Measurements from ENCODE around the gene ORAI3. TPM values are rescaled to one million over a fixed set of nuclear protein-coding genes. Genes with fewer than 3 reads are reported as not detected.
A peak's percentile ranks its signal among the peaks of the same experiment; 100 is the strongest.

ORAI3 gene
- total and polyA plus RNA-seq, 4 donors: 10.4 to 28.0 (median 14.7) TPM

DNA sequence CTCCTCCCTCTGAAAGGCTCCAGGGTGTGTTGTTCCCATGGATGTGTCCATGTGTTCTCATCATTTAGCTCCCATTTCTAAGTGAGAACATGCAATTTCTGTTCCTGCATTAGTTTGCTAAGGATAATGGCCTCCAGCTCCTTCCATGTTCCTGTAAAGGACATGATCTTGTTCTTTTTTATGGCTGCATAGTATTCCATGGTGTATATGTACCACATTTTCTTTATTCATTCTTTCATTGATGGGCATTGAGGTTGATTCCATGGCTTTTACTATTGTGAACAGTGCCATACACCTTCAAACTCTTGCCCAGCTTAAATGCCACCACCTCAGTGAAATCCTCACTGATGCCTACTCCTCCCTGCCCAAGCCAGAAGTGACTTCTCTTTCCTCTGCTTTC lies 4.5 kb upstream of the ORAI3 start:
- H3K27ac ChIP-seq (ENCODE audit: low read depth, low read length): no peak overlapping the region
- peaks cover 29% of the 10 kb centered on the region for H3K4me1 ChIP-seq (ENCODE audit: control insufficient read depth, insufficient read depth, low read length)
- H3K4me3 ChIP-seq (ENCODE audit: low read depth, low read length): no peak overlapping the region
- no peaks in the 10 kb centered on the region for H3K27me3 ChIP-seq (ENCODE audit: control insufficient read depth, insufficient read depth, low read length)
- no peak for DNase-seq (ENCODE audit: low read depth in 4 of 6, low spot score in 6 of 6)
- no peaks in the 10 kb centered on the region for H3K9me3 ChIP-seq (ENCODE audit: control insufficient read depth, insufficient read depth, low read length)
- peaks cover 68% of the 10 kb centered on the region for H3K36me3 ChIP-seq (ENCODE audit: control insufficient read depth, insufficient read depth, low read length)

DNA sequence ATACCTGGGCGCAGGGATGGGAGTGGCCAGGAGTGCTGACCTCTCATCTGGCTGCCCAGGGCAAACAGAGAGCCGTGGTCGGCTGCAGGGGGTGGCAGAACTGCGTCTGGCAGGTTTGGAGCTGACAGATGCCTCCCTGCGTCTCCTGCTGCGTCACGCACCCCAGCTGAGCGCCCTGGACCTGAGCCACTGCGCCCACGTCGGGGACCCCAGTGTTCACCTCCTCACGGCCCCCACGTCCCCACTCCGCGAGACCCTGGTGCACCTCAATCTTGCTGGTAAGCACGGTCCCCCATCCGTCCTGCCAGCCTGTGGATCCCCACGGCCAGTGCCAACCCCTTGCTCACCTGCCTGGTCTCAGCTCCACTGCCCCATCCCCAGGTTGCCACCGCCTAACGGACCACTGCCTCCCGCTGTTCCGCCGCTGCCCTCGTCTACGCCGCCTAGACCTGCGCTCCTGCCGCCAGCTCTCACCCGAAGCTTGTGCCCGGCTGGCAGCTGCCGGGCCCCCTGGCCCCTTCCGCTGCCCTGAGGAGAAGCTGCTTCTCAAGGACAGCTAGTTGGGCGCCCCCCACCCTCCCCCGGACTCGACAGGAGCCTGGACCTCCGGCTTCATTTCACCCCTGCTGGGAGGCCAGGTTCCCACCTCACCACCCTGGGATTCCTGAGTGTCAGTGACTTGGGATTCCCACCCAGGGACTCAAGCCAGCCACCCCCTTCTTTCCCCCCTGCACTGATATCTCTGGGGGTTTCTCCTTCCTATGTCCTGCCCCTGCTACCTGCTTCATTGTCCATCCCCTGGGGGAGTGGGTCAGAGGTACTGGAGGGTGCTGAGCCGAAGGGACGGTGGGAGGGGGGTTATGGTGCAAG lies 2.0 kb upstream of the ORAI3 start:
- no peak for DNase-seq (ENCODE audit: low read depth in 4 of 6, low spot score in 6 of 6)
- WGBS (ENCODE audit: insufficient coverage): 77% methylated on average over 36 of the region's 38 CpGs
- H3K4me3 ChIP-seq (ENCODE audit: low read depth, low read length): no peak overlapping the region
- peaks cover 45% of the 10 kb centered on the region for H3K4me1 ChIP-seq (ENCODE audit: control insufficient read depth, insufficient read depth, low read length)
- no peaks in the 10 kb centered on the region for H3K9me3 ChIP-seq (ENCODE audit: control insufficient read depth, insufficient read depth, low read length)
- no peak overlapping the region for H3K27ac ChIP-seq (ENCODE audit: low read depth, low read length)
- no peaks in the 10 kb centered on the region for H3K27me3 ChIP-seq (ENCODE audit: control insufficient read depth, insufficient read depth, low read length)
- peaks cover 47% of the 10 kb centered on the region for H3K36me3 ChIP-seq (ENCODE audit: control insufficient read depth, insufficient read depth, low read length)

DNA sequence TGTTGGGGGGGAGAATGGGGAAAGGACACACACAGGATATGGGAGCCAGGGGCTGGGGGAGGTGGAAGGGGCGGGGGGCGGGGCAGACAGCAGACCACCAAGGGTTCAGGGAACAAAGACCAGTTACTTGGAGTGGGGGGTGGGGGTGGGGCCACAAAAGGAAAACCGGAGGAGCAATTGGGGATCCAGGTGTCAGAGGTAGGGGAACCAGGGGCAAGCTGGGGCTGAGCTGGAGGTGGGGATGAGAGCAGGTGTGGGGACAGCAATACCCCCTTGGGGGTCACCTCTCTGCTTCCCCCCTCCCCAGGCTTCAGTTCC lies 1.4 kb upstream of the ORAI3 start:
- H3K9me3 ChIP-seq (ENCODE audit: control insufficient read depth, insufficient read depth, low read length): no peaks in the 10 kb centered on the region
- H3K4me1 ChIP-seq (ENCODE audit: control insufficient read depth, insufficient read depth, low read length): peaks cover 42% of the 10 kb centered on the region
- peak overlapping the region; percentile 92 for H3K27ac ChIP-seq (ENCODE audit: low read depth, low read length)
- no peaks in the 10 kb centered on the region for H3K27me3 ChIP-seq (ENCODE audit: control insufficient read depth, insufficient read depth, low read length)
- DNase-seq (ENCODE audit: low read depth in 4 of 6, low spot score in 6 of 6): no peak
- peak overlapping the region; percentile 76 for H3K4me3 ChIP-seq (ENCODE audit: low read depth, low read length)
- no CpG with 5 or more reads among the region's 3 CpGs for WGBS (ENCODE audit: insufficient coverage)
- peaks cover 41% of the 10 kb centered on the region for H3K36me3 ChIP-seq (ENCODE audit: control insufficient read depth, insufficient read depth, low read length)

DNA sequence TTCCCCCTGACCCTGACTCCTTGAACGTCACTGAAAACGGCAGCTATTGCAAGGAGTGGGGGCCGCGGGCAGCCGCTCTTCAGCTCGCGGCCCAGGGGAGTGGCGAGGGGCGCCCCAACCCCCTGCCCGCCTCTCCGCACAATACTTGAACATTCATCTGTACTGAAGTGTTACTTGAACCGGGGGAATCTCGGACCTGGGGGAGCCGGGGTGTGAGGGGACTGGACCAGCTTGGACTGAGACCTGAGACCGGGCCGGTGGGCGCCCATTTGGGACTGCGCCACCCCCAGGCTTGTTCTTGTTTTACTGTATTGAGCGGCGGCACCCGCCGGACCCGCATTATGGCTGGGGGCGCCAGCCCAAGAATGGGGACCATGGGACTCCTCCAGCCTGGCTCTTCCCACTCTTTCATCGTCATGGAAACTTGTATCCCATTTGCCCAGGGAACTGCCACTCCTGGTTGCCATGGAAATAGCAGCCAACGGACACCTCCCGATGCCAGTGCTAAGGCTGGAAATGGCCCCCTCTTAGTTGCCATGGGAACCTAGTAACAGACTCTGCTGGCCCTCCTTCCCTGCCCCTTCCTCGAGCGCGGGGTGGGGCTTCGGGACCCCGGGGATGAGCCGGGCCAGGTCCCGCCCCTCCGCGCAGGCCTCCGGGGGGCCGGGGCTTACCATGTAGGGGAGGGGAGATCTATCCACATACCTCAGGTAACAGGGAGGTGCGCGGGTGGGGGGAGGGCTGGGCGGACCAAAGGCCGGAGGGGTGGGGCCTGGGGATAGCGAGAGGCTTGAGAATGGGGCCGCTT lies 805 bp upstream of the ORAI3 start:
- peak overlapping the region; percentile 76 for H3K4me3 ChIP-seq (ENCODE audit: low read depth, low read length)
- H3K27me3 ChIP-seq (ENCODE audit: control insufficient read depth, insufficient read depth, low read length): no peaks in the 10 kb centered on the region
- H3K36me3 ChIP-seq (ENCODE audit: control insufficient read depth, insufficient read depth, low read length): peaks cover 36% of the 10 kb centered on the region
- H3K27ac ChIP-seq (ENCODE audit: low read depth, low read length): peak overlapping the region; percentile 92
- H3K4me1 ChIP-seq (ENCODE audit: control insufficient read depth, insufficient read depth, low read length): peaks cover 43% of the 10 kb centered on the region
- WGBS (ENCODE audit: insufficient coverage): 2% methylated on average over 22 of the region's 44 CpGs
- no peaks in the 10 kb centered on the region for H3K9me3 ChIP-seq (ENCODE audit: control insufficient read depth, insufficient read depth, low read length)
- DNase-seq (ENCODE audit: low read depth in 4 of 6, low spot score in 6 of 6): peak; percentile 98 to 100 (median 99)

DNA sequence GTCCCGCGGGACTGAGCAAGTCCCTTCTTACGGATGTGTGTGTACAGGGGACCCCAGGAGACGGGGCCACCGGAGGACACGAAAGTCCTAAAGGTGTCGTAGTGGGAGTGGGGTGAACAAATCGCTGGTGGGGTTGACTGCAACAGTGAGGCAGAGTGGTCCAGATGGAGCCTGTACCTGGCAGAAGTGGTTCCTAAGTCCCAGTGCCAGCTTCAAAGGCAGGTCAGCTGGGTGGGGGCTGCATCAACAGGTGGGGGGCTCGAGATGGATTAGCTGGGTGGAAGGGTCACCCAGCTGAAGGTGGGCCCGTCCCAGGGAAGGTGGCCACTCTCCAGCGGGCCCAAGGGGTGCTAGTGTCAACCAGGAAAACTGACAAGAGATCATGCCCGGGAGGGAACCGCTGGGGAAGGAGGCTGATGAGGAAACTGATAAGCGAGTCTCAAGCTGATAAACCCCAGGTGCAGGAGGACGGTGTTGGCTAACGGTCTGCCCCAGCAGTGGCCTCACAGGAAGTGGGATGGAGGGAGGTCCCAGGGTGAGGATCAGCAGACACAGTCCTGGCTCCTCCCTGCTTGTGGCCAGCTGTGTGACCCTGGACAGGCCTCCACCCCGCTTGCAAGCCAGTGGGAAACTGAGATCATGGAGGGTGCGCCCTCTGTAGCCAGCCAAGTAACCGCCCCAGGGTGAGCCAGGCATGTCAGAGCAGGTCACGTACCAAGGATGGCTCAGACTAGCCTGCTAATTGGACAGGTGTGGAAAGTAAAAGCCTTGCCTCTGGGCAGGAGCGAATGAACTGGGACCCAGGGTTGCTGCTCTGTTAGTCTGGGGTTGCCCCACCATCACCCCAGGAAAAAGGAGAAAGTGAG lies 1.0 kb downstream of the ORAI3 start:
- Histone ChIP-seq H3K27me3 (ENCODE audit: control insufficient read depth, insufficient read depth, low read length) (no peaks in the 10 kb centered on the region), H3K4me1 (ENCODE audit: control insufficient read depth, insufficient read depth, low read length) (peaks cover 52% of the 10 kb centered on the region), H3K4me3 (ENCODE audit: low read depth, low read length) (peak overlapping the region; percentile 76), H3K27ac (ENCODE audit: low read depth, low read length) (peak overlapping the region; percentile 92), H3K36me3 (ENCODE audit: control insufficient read depth, insufficient read depth, low read length) (peaks cover 31% of the 10 kb centered on the region), H3K9me3 (ENCODE audit: control insufficient read depth, insufficient read depth, low read length) (no peaks in the 10 kb centered on the region)
- no peak for DNase-seq (ENCODE audit: low read depth in 4 of 6, low spot score in 6 of 6)
- WGBS (ENCODE audit: insufficient coverage): 16% methylated on average over 21 of the region's 21 CpGs

DNA sequence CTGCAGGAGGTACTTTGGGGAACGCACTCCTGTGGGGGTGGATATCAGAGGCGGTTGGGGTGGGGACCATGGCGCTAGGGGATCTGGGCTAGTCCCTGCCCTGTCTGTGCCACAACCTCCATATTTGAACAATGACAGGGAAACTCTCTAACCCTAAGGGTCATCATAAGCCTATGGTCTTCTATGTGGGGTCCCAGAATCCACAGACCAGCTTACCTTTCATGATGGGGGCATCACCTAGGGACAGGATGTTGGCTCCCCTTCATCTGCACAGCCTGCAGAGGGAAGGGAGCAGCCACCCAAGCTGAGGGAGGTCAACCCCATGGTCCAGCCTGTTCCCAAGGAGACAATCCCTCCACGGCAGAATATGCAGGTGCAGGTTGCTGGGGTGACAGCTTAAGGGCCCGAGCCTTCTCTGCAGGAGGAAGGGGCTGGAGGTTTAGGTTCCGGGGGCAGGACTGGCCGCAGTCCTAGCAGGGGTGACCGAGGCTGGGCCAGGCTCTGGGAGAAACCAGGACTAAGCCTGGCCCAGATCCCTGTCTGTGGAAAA lies 1.7 kb downstream of the ORAI3 start:
- peaks cover 28% of the 10 kb centered on the region for H3K36me3 ChIP-seq (ENCODE audit: control insufficient read depth, insufficient read depth, low read length)
- no peak for DNase-seq (ENCODE audit: low read depth in 4 of 6, low spot score in 6 of 6)
- peak overlapping the region; percentile 25 for H3K27ac ChIP-seq (ENCODE audit: low read depth, low read length)
- peak overlapping the region; percentile 76 for H3K4me3 ChIP-seq (ENCODE audit: low read depth, low read length)
- H3K9me3 ChIP-seq (ENCODE audit: control insufficient read depth, insufficient read depth, low read length): no peaks in the 10 kb centered on the region
- 74% methylated on average over 6 of the region's 8 CpGs for WGBS (ENCODE audit: insufficient coverage)
- peaks cover 52% of the 10 kb centered on the region for H3K4me1 ChIP-seq (ENCODE audit: control insufficient read depth, insufficient read depth, low read length)
- H3K27me3 ChIP-seq (ENCODE audit: control insufficient read depth, insufficient read depth, low read length): no peaks in the 10 kb centered on the region

DNA sequence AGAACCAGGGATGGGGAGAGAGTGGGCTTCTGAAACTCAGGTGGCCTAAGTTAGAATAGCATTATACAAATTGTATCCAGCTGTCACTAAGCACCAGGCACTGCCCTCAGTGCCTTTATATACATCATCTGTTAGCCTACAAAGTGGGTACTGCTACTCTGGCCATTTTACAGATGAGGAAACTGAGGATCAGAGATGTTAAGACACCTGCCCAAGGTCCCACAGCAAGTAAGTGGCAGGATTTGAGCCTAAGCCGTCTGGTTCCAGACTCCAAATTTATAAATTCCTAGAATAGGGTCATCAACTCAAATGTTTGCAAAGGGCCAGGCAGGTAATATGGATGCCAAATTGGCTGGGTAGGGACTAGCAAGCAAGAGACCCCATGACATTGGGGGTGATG lies 2.3 kb downstream of the ORAI3 start:
- Histone ChIP-seq H3K36me3 (ENCODE audit: control insufficient read depth, insufficient read depth, low read length) (peaks cover 28% of the 10 kb centered on the region), H3K27me3 (ENCODE audit: control insufficient read depth, insufficient read depth, low read length) (no peaks in the 10 kb centered on the region), H3K4me3 (ENCODE audit: low read depth, low read length) (no peak overlapping the region), H3K27ac (ENCODE audit: low read depth, low read length) (no peak overlapping the region), H3K4me1 (ENCODE audit: control insufficient read depth, insufficient read depth, low read length) (peaks cover 52% of the 10 kb centered on the region), H3K9me3 (ENCODE audit: control insufficient read depth, insufficient read depth, low read length) (no peaks in the 10 kb centered on the region)
- no CpG with 5 or more reads among the region's 1 CpG for WGBS (ENCODE audit: insufficient coverage)
- no peak for DNase-seq (ENCODE audit: low read depth in 4 of 6, low spot score in 6 of 6)

DNA sequence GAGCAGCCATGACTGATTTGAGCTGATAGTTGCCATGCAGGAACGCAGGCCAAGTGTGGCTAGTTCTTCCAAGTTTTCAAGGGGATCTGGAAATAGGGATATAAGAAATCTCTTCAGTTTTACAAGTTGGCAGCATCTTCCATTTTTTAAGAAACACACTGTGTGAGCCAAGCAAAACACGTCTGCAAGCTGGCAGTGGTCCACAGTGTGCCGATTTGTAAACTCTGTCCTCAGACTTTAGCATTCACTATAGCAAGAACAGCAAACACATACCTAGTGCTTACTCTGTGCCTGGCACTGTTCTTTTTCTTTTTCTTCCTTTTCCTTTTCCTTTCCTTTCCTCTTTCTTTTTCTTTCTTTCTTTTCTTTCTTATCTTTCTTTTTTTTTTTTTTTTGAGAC lies 2.9 kb downstream of the ORAI3 start:
- no peak overlapping the region for H3K4me3 ChIP-seq (ENCODE audit: low read depth, low read length)
- H3K36me3 ChIP-seq (ENCODE audit: control insufficient read depth, insufficient read depth, low read length): peaks cover 24% of the 10 kb centered on the region
- no peaks in the 10 kb centered on the region for H3K9me3 ChIP-seq (ENCODE audit: control insufficient read depth, insufficient read depth, low read length)
- peak in 1 of 6 donors; percentile 86 for DNase-seq (ENCODE audit: low read depth in 4 of 6, low spot score in 6 of 6)
- no peak overlapping the region for H3K27ac ChIP-seq (ENCODE audit: low read depth, low read length)
- no peaks in the 10 kb centered on the region for H3K27me3 ChIP-seq (ENCODE audit: control insufficient read depth, insufficient read depth, low read length)
- H3K4me1 ChIP-seq (ENCODE audit: control insufficient read depth, insufficient read depth, low read length): peaks cover 56% of the 10 kb centered on the region
- 47% methylated on average over 3 of the region's 3 CpGs for WGBS (ENCODE audit: insufficient coverage)

DNA sequence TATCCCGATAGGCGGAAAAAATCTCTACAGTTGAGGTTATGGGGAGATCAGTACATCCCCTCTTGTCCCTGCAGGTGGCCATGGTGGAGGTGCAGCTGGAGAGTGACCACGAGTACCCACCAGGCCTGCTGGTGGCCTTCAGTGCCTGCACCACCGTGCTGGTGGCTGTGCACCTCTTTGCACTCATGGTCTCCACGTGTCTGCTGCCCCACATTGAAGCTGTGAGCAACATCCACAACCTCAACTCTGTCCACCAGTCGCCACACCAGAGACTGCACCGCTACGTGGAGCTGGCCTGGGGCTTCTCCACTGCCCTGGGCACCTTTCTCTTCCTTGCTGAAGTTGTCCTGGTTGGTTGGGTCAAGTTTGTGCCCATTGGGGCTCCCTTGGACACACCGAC lies 4.2 kb downstream of the ORAI3 start:
- Histone ChIP-seq H3K4me3 (ENCODE audit: low read depth, low read length) (no peak overlapping the region), H3K27me3 (ENCODE audit: control insufficient read depth, insufficient read depth, low read length) (no peaks in the 10 kb centered on the region), H3K9me3 (ENCODE audit: control insufficient read depth, insufficient read depth, low read length) (no peaks in the 10 kb centered on the region), H3K36me3 (ENCODE audit: control insufficient read depth, insufficient read depth, low read length) (peaks cover 14% of the 10 kb centered on the region), H3K27ac (ENCODE audit: low read depth, low read length) (no peak overlapping the region), H3K4me1 (ENCODE audit: control insufficient read depth, insufficient read depth, low read length) (peaks cover 48% of the 10 kb centered on the region)
- no peak for DNase-seq (ENCODE audit: low read depth in 4 of 6, low spot score in 6 of 6)
- WGBS (ENCODE audit: insufficient coverage): 82% methylated on average over 6 of the region's 9 CpGs
